Measurements from ENCODE around the gene AURKAIP1. TPM values are rescaled to one million over a fixed set of nuclear protein-coding genes. Genes with fewer than 3 reads are reported as not detected.

Gene AURKAIP1
- total RNA-seq, 5 donors from 2014 or later (not counting 1 experiment from before 2014, with no cell fraction given): 58.8 to 91.7 (median 86.0) TPM

DNA sequence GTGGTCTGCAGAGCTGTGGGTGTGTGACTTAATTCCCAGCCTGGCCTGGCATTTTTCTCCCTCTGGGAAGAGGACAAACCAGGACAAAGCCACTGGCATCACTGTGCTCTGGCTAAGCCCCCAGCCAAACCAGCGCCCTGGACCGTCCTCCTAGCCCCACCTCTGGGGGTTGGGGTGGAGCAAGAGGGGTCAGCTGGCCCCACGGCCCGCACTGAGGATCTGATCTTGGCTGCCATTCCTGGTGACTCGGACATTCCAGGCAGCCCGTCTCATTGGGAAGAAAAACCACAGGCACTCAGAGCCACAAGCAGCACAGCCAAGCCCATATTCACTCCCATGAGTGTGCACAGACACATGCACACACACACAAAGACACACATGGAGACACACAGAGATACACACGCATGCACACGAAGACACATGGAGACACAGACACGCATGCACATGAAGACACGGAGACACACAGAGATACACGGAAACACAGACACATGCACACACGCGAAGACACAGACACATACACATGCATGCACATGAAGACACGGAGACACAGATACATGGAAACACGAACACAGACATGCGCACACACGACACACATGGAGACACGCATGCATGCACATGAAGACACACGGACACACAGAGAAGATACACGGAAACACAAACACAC lies 14.4 kb downstream of the AURKAIP1 start:
- POLR2A ChIA-PET: no interaction called here
- DNase-seq: no peak
- peak overlapping the region in 1 of 2 donors; percentile 31 for H3K27ac Mint-ChIP-seq
- H3K36me3 Mint-ChIP-seq: no peaks in the 10 kb centered on the region
- Histone ChIP-seq H3K27ac (ENCODE audit: low read length) (no peak overlapping the region), H3K4me1 (ENCODE audit: control insufficient read depth in 1 of 2, extremely low read depth in 1 of 2, insufficient read depth in 2 of 2, low read length in 2 of 2) (peaks cover 7 to 30% of the 10 kb centered on the region in 2 experiments), H3K4me3 (ENCODE audit: control insufficient read depth in 1 of 2, extremely low read depth in 1 of 2, low read length in 1 of 2) (no peak overlapping the region), H3K27me3 (replicated peaks in 1 of 2; ENCODE audit: control insufficient read depth in 2 of 2, extremely low read depth in 1 of 2, insufficient read depth in 2 of 2, low read length in 1 of 2) (peaks cover 0 to 59% of the 10 kb centered on the region in 2 experiments), H3K9me3 (no peaks in the 10 kb centered on the region), H3K36me3 (ENCODE audit: control insufficient read depth in 2 of 2, extremely low read depth in 1 of 2, insufficient read depth in 1 of 2, low read length in 1 of 2) (no peaks in the 10 kb centered on the region)
- no peaks in the 10 kb centered on the region for H3K9me3 Mint-ChIP-seq
- CTCF ChIA-PET: no interaction called here
- H3K4me3 Mint-ChIP-seq: no peak overlapping the region
- ATAC-seq (replicated peaks in 1 of 4): no peak
- peaks cover 0 to 15% of the 10 kb centered on the region in 2 donors for H3K27me3 Mint-ChIP-seq
- WGBS (ENCODE audit: insufficient coverage): 87% methylated on average over 18 of the region's 20 CpGs
- peaks cover 7 to 14% (median 12%) of the 10 kb centered on the region in 3 donors for H3K4me1 Mint-ChIP-seq

DNA sequence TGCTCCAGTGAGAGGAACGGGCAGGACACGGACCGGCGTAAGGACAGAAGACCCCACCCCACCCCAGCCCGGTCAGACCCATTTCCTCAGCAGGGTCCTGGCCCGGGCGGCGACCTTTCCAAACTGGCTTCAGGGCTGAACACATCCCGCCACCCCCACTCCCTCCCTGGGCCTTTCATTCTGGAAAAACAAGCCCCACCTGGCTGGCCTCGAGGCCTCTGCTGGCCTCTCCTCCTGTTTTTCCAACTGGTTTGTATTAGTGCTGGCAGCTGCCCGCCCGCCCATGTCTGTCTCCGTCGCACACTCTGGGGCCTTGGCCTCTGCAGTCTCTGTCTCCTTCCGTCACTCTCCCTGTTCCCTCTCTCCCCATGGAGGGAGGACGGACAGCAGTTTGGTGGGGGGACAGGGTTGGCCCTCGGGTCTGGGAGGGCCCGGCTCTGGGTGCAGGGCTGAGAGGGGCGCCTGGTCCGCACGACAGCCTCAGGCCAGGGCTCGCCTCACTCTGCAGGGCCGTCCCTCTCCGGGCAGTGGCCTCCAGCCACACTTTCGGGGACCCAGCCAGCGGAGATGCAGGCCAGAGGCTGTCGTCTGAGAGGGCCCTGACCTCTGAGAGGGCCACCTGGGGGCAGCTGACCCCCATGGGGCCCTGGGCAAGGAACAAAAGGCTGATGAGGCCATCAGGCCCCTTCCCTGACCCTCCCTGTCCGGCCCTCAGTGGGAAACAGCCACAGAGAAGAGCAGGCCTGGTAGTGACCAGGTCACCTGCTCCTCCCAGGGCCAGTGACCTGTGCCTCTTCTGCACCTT lies 15.1 kb downstream of the AURKAIP1 start:
- no peaks in the 10 kb centered on the region for H3K36me3 ChIP-seq (ENCODE audit: control insufficient read depth in 2 of 2, extremely low read depth in 1 of 2, insufficient read depth in 1 of 2, low read length in 1 of 2)
- peak in 1 of 4 experiments; percentile 4 for ATAC-seq (replicated peaks in 1 of 4)
- no peaks in the 10 kb centered on the region for H3K36me3 Mint-ChIP-seq
- no peak for DNase-seq
- H3K9me3 Mint-ChIP-seq: no peaks in the 10 kb centered on the region
- H3K27ac Mint-ChIP-seq: peak overlapping the region in 1 of 2 donors; percentile 69
- peaks cover 7 to 32% of the 10 kb centered on the region in 2 experiments for H3K4me1 ChIP-seq (ENCODE audit: control insufficient read depth in 1 of 2, extremely low read depth in 1 of 2, insufficient read depth in 2 of 2, low read length in 2 of 2)
- H3K4me1 Mint-ChIP-seq: peaks cover 7 to 14% (median 12%) of the 10 kb centered on the region in 3 donors
- H3K9me3 ChIP-seq: no peaks in the 10 kb centered on the region
- ChIA-PET POLR2A (no interaction called here), CTCF (interaction anchor here in 1 of 2 donors (0.6 kb wide), 1 partner anchor 12 kb away, joined by 7 read pairs; no protein-coding TSS in a partner anchor)
- H3K27me3 ChIP-seq (replicated peaks in 1 of 2; ENCODE audit: control insufficient read depth in 2 of 2, extremely low read depth in 1 of 2, insufficient read depth in 2 of 2, low read length in 1 of 2): peaks cover 0 to 59% of the 10 kb centered on the region in 2 experiments
- 83% methylated on average over 19 of the region's 28 CpGs for WGBS (ENCODE audit: insufficient coverage)
- H3K4me3 ChIP-seq (ENCODE audit: control insufficient read depth in 1 of 2, extremely low read depth in 1 of 2, low read length in 1 of 2): no peak overlapping the region
- no peak overlapping the region for H3K27ac ChIP-seq (ENCODE audit: low read length)
- H3K4me3 Mint-ChIP-seq: peak overlapping the region in 1 of 3 donors; percentile 73
- peaks cover 0 to 15% of the 10 kb centered on the region in 2 donors for H3K27me3 Mint-ChIP-seq

DNA sequence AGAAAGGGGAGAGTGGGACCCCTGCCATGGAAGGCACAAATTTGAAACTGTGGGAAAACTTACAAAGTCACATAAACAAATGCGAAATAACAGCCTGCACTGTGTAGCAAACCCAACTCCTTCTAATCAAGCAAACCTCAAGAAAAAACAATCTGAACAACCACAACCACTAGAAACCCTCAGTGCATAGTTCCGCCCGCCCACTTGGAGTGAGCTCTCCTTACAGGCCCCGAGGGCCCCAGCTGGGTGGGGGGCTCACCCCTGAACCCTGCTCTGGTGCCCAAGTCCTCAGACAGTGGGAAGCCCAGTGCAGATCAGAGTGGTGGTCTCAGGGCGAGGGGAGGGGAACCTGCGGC lies 15.7 kb downstream of the AURKAIP1 start:
- H3K27me3 ChIP-seq (replicated peaks in 1 of 2; ENCODE audit: control insufficient read depth in 2 of 2, extremely low read depth in 1 of 2, insufficient read depth in 2 of 2, low read length in 1 of 2): peaks cover 0 to 62% of the 10 kb centered on the region in 2 experiments
- 40% methylated on average over 5 of the region's 6 CpGs for WGBS (ENCODE audit: insufficient coverage)
- peak overlapping the region; percentile 39 to 69 for H3K27ac Mint-ChIP-seq
- ATAC-seq (replicated peaks in 1 of 4): peak; percentile 39 to 75 (median 64)
- peak overlapping the region in 1 of 3 donors; percentile 73 for H3K4me3 Mint-ChIP-seq
- H3K4me3 ChIP-seq (ENCODE audit: control insufficient read depth in 1 of 2, extremely low read depth in 1 of 2, low read length in 1 of 2): no peak overlapping the region
- peaks cover 0 to 16% of the 10 kb centered on the region in 2 donors for H3K27me3 Mint-ChIP-seq
- no peaks in the 10 kb centered on the region for H3K9me3 Mint-ChIP-seq
- H3K4me1 Mint-ChIP-seq: peaks cover 7 to 16% (median 12%) of the 10 kb centered on the region in 3 donors
- H3K9me3 ChIP-seq: no peaks in the 10 kb centered on the region
- H3K4me1 ChIP-seq (ENCODE audit: control insufficient read depth in 1 of 2, extremely low read depth in 1 of 2, insufficient read depth in 2 of 2, low read length in 2 of 2): peaks cover 9 to 37% of the 10 kb centered on the region in 2 experiments
- H3K36me3 ChIP-seq (ENCODE audit: control insufficient read depth in 2 of 2, extremely low read depth in 1 of 2, insufficient read depth in 1 of 2, low read length in 1 of 2): no peaks in the 10 kb centered on the region
- peak in 5 of 35 experiments; percentile 29 to 56 (median 43) for DNase-seq
- ChIA-PET CTCF (interaction anchor here in 1 of 2 donors (0.6 kb wide), 1 partner anchor 12 kb away, joined by 7 read pairs; no protein-coding TSS in a partner anchor), POLR2A (no interaction called here)
- H3K36me3 Mint-ChIP-seq: no peaks in the 10 kb centered on the region
- no peak overlapping the region for H3K27ac ChIP-seq (ENCODE audit: low read length)

DNA sequence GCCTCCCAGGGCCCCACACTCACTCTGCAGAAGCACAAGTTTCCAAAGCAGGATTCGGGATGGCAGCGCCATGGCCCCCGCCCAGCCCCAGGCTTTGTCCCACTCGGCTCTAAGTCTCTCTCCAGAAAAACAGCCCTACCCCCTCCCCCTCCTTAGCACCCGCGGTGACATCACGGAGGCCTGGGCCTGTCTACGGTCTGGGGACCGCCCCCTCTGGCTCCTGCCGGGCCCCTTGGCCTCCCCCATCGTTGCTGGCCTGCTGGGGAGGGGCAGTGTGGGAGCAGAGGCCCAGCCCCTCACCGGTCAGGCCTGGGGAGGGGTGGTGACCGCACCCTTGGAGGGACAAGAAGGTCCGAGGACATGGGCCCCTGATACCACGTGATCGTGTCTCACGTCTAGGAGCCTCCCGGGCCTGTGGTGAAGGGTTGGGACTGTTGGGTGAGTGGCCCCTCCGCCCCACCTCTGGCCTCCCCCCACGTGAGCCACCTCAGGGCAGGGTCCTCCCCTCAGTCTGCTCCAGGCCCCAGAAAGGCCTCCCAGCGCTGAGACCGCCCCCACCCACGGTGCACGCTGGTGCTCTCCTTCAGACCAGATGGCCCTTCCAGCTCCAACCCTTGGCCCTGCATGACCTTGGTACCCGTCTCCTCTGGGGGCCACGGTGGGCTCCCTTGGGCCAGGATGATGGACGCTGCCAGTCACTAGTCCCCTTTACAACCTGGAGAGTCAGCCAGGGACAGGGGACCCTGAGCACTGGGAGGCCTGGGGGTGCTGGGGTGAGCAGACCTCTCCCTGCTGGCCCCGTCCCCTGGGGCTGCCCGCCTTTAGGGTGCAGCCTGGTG lies 16.4 kb downstream of the AURKAIP1 start, which contains the start of gene MXRA8:
TSS of gene MXRA8 (minus strand) at position 123 of the 839 bp plus-strand sequence. CDS start at position 72, 51 bp downstream.
- H3K4me1 ChIP-seq (ENCODE audit: control insufficient read depth in 1 of 2, extremely low read depth in 1 of 2, insufficient read depth in 2 of 2, low read length in 2 of 2): peaks cover 11 to 44% of the 10 kb centered on the region in 2 experiments
- POLR2A ChIA-PET: no interaction called here
- CTCF ChIA-PET: no interaction called here
- no peaks in the 10 kb centered on the region for H3K9me3 ChIP-seq
- Mint-ChIP-seq H3K4me3 (peak within 1 kb of the TSS in 1 of 3 donors; percentile 73), H3K27ac (peak within 1 kb of the TSS; percentile 39 to 69), H3K4me1 (peaks cover 7 to 22% (median 16%) of the 10 kb centered on the region in 3 donors), H3K27me3 (peaks cover 0 to 21% of the 10 kb centered on the region in 2 donors), H3K36me3 (no peaks in the 10 kb centered on the region), H3K9me3 (no peaks in the 10 kb centered on the region)
- H3K4me3 ChIP-seq (ENCODE audit: control insufficient read depth in 1 of 2, extremely low read depth in 1 of 2, low read length in 1 of 2): peak within 1 kb of the TSS in 1 of 2 donors; percentile 26
- peaks cover 0 to 66% of the 10 kb centered on the region in 2 experiments for H3K27me3 ChIP-seq (replicated peaks in 1 of 2; ENCODE audit: control insufficient read depth in 2 of 2, extremely low read depth in 1 of 2, insufficient read depth in 2 of 2, low read length in 1 of 2)
- H3K36me3 ChIP-seq (ENCODE audit: control insufficient read depth in 2 of 2, extremely low read depth in 1 of 2, insufficient read depth in 1 of 2, low read length in 1 of 2): no peaks in the 10 kb centered on the region
- DNase-seq (no peak), ATAC-seq (replicated peaks in 1 of 4) (peak in 1 of 4 experiments; percentile 30)
- H3K27ac ChIP-seq (ENCODE audit: low read length): no peak within 1 kb of the TSS
- WGBS (ENCODE audit: insufficient coverage): 34% methylated on average over 20 of the region's 29 CpGs

- ATAC-seq (replicated peaks in 1 of 4): no peak
- no peak for DNase-seq
- WGBS (ENCODE audit: insufficient coverage): 39% methylated on average over 14 of the region's 18 CpGs
- H3K27me3 Mint-ChIP-seq: peaks cover 0 to 25% of the 10 kb centered on the region in 2 donors
- Histone ChIP-seq H3K9me3 (no peaks in the 10 kb centered on the region), H3K27me3 (replicated peaks in 1 of 2; ENCODE audit: control insufficient read depth in 2 of 2, extremely low read depth in 1 of 2, insufficient read depth in 2 of 2, low read length in 1 of 2) (peaks cover 0 to 73% of the 10 kb centered on the region in 2 experiments), H3K4me1 (ENCODE audit: control insufficient read depth in 1 of 2, extremely low read depth in 1 of 2, insufficient read depth in 2 of 2, low read length in 2 of 2) (peaks cover 11 to 51% of the 10 kb centered on the region in 2 experiments), H3K4me3 (ENCODE audit: control insufficient read depth in 1 of 2, extremely low read depth in 1 of 2, low read length in 1 of 2) (no peak overlapping the region), H3K27ac (ENCODE audit: low read length) (no peak overlapping the region), H3K36me3 (ENCODE audit: control insufficient read depth in 2 of 2, extremely low read depth in 1 of 2, insufficient read depth in 1 of 2, low read length in 1 of 2) (no peaks in the 10 kb centered on the region)
- peaks cover 8 to 26% (median 16%) of the 10 kb centered on the region in 3 donors for H3K4me1 Mint-ChIP-seq
- H3K36me3 Mint-ChIP-seq: no peaks in the 10 kb centered on the region
- H3K27ac Mint-ChIP-seq: peak overlapping the region in 1 of 2 donors; percentile 4
- CTCF ChIA-PET: no interaction called here
- POLR2A ChIA-PET: no interaction called here
- H3K9me3 Mint-ChIP-seq: no peaks in the 10 kb centered on the region
- peak overlapping the region in 1 of 3 donors; percentile 73 for H3K4me3 Mint-ChIP-seq
These were observed 17.1 kb downstream of the AURKAIP1 start for GRCh38 chr1:1357871-1358432.
